ENCODE results near the gene RNF207.
A peak's percentile ranks its signal among the peaks of the same experiment; 100 is the strongest.
"Not testable (repeated sequence)": the region's sequence is repeated elsewhere in the genome, so short reads cannot be mapped to it uniquely, and the experiment has no call there.

Gene RNF207

GRCh38 chr1:6209661-6210580, 4.0 kb downstream of the RNF207 start:
- peak; percentile 12 for TF ChIP-seq CTCF (IDR thresholded peaks at IDR 0.05; ENCODE audit: low read depth, low read length)
- DNase-seq (ENCODE audit: extremely low read depth, low read depth): no peak

- no peak for DNase-seq (ENCODE audit: extremely low read depth, low read depth)
- no peak for TF ChIP-seq CTCF (IDR thresholded peaks at IDR 0.05; ENCODE audit: low read depth, low read length)
These were observed 4.9 kb downstream of the RNF207 start for GRCh38 chr1:6210591-6211355.

GRCh38 chr1:6211731-6212130, 5.8 kb downstream of the RNF207 start:
- no peak for TF ChIP-seq CTCF (IDR thresholded peaks at IDR 0.05; ENCODE audit: low read depth, low read length)

GRCh38 chr1:6212193-6212959, 6.5 kb downstream of the RNF207 start:
- no peak for DNase-seq (ENCODE audit: extremely low read depth, low read depth)
- no peak for TF ChIP-seq CTCF (IDR thresholded peaks at IDR 0.05; ENCODE audit: low read depth, low read length)

More at GRCh38 chr1:6211731-6212130, 5.8 kb downstream of the RNF207 start:
- no peak for DNase-seq (ENCODE audit: extremely low read depth, low read depth)

- no peak for TF ChIP-seq CTCF (IDR thresholded peaks at IDR 0.05; ENCODE audit: low read depth, low read length)
- no peak for DNase-seq (ENCODE audit: extremely low read depth, low read depth)
These were observed 12.7 kb downstream of the RNF207 start for GRCh38 chr1:6218375-6219164.

- DNase-seq (ENCODE audit: extremely low read depth, low read depth): not testable (repeated sequence)
These were observed 13.7 kb downstream of the RNF207 start for GRCh38 chr1:6219641-6220040.

- no peak for DNase-seq (ENCODE audit: extremely low read depth, low read depth)
These were observed 14.3 kb downstream of the RNF207 start for GRCh38 chr1:6220236-6220635.

More at GRCh38 chr1:6220236-6220635, 14.3 kb downstream of the RNF207 start:
- no peak for TF ChIP-seq CTCF (IDR thresholded peaks at IDR 0.05; ENCODE audit: low read depth, low read length)

All from AG09319 (cell line).